GM21423 (cell line): ENCODE data around the gene TEAD1.

Experiments used
- ATAC-seq: cut with Tn5 transposase; IDR thresholded peaks from one replicate; pipeline ENCODE4 v1.9.1; 2021; ENCODE audit warnings: mild to moderate bottlenecking, moderate library complexity; ENCODE audit not compliant: unreplicated experiment

Gene TEAD1

DNA sequence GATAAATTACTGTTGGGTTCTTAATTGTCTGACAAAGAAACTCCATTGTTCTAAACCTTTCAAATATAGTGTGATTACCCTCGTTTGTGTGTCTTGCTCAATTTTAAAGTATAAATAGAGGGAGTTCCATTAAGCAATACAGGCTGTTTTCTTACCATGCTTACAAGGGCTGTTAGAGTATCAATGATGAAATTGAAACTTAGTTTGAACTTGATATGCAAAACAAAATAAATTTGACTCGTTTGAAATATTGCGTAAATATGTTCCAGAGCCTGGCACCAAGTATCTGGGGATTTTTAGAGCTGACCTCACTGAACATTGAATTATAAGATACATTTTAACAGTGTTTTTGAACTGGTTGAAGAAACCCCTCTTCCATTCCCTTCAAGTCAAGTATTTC lies 31.7 kb downstream of the TEAD1 start:
- ATAC-seq: no peak

DNA sequence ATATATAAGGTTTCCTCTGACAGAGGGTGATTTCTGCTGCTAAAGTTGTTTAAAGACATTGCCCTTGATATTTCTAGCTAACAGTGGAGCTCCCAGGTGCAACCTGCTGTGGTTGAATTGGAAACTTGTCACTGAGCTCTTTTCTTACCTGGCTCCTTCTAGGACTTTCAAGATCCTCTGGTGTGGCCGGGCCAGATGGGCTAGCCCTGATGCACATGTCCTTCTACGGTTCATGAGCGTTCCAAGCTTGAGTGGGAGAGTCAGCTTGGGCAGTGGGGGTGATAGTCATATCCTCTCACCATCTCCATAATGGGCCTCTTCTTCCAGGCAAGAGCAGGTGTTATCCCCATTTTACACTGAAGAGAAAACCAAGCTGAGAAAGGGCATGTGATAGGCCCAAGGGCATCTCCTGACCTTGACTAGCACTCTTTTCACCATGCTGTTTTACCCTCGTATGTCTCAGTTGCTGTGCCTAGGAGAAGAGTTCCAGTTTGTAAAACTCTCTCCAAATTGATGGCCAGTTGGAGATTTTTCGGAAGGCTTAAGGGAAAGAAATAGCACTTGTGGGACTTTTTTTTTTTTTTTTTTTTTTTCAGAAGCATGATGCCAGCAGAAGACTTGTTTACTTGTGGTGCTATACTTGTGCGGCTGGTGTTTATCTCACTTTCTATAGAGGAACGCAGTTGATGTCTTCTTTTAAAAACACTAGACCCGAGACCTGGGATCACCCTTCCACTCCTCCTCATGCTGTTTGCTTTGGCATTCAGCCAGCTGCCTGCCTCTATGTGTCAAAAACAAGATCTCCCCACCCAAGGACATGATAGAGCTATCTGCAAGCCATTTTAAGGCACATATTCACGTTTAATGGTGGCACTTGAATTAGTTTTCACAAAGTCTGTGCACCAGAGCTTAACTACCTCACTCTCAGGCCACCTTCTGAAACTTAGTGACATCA lies 32.6 kb downstream of the TEAD1 start:
- no peak for ATAC-seq

DNA sequence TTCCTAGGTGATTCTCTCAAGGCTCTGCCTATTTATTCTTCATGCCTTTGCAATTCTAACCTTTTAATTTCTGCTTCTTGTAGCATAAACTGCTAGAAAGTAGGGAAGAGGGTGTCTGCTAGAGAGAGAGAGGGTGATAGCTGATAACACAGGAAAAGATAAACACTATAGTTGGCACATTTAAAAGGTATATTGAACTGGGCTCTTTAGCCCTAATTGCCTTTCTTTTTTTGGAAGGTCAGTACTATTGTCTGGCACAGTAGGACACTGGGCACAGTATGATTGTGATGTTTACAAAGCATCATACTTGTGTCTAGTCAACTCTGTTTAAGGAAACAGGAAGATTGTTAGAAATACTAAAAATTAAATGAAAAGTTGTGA lies 33.3 kb downstream of the TEAD1 start:
- no peak for ATAC-seq

DNA sequence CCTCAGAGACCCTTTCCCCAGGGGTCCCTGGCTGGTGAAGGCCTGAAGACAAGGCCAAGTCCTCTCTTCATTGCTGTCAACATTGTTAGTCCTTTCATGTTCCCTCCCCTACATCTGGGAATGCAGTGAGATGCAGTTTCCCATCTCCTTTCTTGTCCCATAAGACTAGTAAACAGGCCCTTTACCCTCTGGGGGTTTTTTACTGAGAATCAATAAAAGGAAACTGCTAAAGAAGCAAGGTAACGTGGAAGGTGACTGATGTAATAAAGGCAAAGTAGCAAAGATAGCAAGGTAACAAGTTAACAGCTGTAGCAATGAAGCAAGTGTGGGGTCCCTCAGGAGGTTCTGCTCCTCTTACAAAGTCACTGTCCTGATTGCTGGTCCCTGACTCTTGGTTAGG lies 37.3 kb downstream of the TEAD1 start:
- no peak for ATAC-seq

DNA sequence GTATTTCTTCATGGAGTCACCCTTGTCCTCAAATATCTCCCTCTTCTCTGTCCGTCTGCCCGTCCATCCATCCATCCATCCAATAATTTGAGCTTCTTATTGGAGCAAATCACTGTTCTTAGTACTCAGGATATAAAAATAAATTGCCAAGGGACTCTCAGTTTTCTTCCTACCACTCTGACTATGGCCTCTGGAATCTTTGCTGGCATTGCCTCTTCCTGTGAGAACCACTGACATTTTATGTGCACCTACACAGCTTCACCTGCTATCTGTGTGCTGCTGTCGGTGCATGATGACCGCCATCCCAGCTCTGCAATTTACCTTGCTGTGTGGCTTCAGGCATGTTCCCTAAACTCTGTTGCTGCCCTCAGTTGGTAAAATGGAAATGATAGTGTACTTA lies 37.9 kb downstream of the TEAD1 start:
- no peak for ATAC-seq

DNA sequence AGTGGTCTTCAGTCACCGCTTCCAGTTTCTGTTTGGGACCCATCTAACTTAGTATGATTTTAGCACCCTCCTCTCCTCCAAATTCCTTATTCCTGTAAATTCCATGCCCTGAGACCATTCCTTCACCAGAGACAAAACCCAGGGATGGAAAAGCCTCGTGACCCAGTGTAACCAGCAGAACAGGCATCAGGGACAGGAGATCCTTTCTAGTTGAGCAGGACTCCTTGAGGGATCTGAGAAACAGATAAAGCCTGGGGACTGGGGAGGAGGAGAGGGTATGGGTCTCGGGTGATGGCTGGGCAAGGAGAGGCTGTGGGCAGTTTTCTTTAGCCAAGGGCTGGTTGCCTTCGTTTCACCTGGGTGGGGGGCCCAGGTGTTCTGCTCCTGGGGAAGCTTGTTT lies 40.9 kb downstream of the TEAD1 start:
- ATAC-seq: no peak

DNA sequence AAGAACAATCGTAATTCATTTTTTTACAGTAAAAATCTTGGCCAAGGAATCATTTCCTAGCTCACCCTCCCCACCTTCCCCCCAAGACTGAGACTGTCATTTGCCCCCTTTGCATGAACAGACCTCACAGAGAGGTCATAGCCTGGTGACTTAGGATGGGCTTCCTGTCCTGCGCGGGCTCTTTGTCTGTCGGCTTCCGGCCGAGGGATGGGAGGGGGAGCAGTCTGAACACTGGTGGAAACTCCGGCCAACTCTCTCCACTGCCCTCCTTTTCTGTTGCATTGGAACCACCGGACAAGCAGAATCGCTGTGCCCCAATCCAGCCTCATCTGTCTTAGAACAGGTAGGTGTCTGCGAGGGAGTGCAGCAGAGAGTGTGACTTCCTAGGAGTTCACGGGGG lies 41.7 kb downstream of the TEAD1 start:
- ATAC-seq: no peak

DNA sequence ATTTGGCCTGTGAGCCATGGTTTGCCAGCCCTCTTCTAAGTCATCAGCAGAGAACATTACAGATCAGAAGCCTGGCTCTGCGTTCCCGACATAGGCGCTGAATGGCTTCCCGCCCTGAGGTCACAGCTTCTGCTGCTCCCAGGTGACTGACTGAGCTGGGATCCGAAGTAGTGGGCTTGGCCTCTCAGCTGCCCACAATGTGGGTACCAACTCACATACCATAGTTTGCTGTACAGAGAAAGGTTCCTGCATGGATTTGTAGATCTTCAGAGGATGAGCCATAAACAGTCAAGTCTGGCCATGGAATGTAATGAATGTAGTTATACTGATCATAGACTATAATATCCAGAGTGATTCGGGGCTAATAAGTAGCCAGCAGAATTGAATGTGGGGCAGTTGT lies 42.6 kb downstream of the TEAD1 start:
- no peak for ATAC-seq

DNA sequence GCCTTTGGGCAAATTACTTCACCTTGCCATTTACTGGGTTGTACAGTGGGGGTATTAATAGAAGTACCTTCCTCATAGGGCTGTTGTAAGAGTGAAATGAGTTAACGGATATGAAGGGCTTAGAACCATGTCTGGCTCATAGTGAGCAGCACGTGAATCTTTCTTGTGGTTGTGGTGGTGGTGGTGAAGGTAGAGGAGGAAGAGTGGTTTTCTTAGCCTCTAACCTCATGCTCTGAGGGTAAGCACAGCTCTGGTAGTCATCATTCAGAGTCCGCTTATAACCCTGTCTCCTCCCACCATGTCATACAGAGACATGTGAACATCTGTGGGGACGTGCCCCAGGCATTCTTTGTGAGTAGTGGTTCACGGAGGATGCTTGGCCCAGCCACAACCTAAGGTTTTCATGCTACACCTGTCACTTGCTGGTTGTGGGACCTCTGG lies 43.6 kb downstream of the TEAD1 start:
- ATAC-seq: peak; percentile 95

DNA sequence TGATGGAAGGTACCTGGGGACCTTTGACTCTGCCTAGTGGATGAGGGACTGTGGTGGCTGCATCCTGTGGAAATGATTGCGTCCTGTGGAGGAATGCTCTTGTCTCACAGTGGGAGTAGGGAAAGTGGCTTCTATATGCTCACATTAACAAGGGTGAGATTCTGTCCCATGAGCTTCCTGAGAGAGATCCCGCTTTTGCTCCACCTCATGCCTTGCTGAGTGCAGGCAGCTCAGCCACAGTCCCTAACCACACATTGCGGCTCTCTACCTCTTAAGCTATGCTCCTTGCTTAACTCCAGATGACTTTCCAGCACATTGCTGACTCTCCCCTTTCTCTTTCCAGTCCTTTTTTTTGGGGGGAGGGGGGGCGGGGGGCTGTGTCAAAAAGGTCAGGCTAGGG lies 45.0 kb downstream of the TEAD1 start:
- no peak for ATAC-seq

DNA sequence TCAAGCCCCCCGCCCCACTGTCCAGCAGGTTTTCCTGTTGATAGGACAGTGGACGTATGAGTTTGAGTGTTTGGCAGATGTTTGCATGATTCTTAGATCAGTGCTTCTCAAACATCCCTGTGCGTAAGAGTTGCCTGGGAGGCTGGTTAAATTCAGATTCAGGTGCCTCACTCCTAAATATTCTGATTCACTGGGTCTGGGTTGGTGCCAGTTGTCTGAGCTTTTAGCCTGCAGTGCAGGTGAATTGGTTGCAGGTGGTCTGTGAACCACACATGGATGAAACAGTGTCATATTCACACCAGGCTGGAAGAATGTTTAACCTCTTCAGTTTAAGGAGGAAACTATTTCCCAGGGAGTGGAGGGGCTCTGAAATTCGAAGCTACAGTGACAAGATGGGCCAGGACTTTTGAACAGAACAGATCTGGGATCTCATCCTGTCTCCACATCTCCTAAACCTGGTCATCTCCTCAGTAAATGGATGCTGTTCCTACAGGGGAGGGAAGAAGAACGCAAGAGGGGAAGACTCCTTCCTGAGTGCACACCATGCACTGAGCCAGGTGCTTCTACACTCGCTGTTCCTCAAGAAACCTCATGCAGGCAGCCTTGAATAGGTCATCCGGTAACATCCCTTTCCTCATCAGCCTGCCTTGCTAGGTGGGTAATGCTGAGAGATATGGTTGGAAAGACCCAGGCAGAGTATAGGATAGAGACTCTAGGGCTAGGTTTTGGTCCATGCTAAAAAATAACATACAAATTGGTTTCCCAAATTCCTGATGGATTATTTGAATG lies 47.8 kb downstream of the TEAD1 start:
- ATAC-seq: no peak

DNA sequence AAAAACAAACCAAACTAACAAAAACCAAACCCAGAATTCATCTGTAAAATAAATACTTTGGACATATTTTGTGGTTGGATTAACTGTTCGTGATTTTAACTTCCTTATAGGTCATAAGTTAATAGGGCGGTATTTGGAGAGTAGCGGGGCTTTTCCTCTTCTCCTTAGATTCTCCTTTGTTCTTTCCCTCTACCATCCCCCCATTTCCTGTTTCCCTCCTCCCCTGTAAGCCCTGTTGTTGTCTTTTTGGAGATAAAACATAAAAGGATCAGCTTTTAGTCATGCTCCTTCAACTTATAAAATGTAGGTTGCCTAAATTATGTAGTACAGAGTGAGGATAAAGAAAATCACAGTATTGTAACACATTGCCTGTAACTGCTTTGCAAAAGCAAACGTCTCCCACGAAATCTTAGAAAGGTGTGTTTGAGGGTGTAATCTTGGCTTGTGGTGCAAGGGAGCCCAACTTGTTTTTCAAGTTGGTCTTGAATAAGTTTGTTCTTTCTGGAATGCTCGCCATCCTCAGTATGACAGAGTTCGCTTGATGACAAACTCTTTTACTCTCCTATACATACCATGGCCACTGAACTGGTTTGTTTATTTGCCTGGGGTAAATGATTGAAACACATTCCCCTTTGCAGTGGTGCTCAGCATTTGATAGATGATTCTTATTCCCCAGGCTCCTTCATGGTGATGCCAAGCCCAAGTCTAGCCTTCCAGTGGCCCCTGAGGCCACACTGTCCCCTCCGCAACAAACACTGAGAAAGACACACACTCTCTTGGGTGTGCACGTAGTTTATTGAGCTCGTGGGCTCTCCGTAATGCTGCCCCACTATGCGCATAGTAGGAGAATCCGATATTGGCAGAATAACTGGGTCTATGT lies 49.4 kb downstream of the TEAD1 start:
- ATAC-seq: no peak

DNA sequence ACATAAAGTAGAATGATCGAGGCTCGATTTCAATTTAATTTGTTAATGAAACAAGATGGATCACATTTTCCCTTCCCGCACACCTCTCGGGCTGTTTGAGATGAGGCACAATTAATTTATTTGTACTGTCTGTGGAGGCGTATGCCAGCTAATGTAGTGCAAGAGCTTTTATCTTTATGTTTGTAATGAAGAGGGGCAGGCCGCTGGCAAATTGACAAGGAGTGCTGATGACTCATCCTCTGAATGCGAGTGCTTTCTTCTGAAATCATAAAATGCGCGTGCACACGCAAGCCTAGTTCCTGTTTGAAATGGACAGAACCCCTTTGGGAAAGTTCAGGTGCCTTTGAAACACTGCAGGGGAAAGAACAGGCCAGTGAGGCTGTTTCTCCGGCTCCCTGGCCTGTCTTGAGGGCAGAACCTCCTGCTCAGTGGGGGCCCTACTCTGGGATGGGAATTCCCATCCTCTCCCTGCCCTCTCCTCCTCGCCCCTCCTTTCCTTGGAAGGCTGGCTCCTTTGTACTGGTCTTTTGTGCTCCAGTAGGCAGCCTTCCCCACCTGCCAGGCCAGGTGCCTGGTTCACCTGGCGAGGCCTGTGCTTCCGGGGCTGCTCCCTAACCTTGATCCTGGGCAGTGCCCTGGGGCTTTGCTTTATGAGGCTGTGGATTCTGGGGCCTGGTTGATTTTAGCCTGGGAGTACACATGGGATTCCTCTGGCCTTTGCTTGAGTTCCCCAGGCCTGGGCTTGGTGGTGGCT lies 50.3 kb downstream of the TEAD1 start:
- ATAC-seq: no peak

DNA sequence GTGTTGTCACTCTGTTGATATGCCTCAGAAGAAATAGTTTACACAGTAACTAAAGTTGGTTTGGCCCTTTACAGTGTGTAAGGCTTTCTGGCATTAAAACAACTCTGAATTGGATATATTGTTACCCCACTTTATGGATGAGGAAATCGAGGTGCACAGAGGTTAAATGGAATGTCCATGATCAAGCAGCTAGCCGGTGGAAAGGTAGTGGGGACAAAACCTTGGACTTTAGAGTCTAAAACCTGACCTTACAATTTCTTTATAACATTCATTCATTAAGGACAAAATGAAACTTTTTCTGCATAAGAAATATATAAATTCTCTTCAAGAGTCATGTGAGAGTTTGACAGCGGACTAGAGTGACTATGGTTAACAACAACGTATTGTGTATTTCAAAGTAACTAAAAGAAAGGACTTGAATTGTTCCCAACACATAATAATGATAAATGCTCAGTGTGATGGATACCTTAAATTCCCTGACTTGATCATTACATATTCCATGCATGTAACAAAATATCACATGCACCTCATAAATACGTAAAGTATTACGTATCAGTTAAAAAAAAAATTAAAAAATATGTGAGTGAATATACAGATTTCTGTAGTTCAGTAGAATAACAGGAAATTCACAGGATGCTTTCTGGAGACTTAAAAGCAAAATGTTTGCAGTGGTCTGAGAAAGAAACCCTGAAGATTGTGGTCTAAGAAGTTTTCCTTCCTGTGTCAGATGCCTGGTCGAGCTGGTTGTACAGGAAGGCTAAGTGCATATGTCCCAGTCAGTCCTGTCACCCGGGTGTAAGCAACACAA lies 51.0 kb downstream of the TEAD1 start:
- ATAC-seq: no peak

DNA sequence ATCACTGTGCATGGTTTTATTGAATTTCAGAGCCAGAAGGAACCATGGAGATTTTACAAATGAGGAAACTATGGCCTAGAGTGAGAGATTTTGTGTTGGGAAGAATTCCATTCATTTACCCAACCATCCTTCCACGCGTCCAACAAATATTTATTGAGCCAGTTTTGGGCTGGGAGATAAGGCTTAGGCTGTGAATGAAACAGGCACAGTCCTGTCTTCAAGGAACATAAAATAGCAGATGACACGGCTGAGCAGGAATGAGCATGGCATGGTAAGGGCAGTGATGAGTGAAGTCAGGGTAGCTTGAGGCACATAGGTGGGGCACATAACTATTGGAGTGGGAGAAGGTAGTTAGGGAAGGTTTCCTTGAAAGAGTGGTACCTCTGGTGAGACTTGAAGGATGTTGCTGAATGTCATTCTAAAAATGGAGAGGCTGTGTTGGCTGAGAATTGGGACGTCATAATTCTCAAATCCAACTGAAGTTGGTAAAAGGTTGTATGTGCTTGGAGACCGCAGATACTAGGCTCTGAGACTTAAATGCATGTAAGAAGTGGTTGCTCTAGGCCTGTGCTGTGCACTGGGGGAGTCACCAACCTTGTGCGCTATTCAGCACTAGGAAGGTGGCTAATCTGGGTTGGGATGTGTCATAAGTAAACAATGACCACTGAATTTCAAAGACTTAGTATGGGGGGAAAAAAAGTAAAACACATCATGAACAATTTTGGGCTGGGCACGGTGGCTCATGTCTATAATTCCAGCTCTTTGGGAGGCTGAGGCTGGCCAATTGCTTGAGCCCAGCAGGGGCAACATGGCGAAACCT lies 51.9 kb downstream of the TEAD1 start:
- no peak for ATAC-seq

DNA sequence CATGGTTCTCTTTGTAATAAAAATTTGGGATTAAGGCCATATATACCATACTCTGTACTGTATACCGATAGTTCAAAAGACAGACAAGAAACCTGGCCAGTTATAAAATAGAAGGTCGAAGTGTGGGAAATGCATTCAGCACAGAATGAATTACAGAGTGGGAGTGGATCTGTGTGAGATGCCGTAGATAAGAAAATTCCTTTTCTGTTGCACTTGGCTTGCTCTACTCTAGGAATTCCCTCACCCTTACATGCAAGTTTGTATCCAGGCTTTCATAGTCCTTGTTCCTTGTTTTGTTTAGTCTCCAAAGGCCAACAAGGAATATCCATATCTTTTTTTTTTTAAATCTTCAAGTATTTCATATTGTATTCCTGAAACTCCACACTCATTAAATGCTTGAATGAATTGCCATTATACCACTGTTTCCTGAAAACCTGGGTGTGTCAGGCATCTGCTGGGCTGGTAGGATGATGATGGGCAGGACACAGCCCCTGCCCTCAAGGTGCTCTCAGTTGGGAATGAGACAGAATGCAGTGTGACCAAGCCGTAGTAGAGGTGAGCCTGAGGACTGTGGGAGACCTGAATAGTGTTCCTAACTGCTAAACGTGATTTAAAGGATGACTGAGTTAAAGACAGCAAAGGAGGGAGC lies 53.5 kb downstream of the TEAD1 start:
- no peak for ATAC-seq

DNA sequence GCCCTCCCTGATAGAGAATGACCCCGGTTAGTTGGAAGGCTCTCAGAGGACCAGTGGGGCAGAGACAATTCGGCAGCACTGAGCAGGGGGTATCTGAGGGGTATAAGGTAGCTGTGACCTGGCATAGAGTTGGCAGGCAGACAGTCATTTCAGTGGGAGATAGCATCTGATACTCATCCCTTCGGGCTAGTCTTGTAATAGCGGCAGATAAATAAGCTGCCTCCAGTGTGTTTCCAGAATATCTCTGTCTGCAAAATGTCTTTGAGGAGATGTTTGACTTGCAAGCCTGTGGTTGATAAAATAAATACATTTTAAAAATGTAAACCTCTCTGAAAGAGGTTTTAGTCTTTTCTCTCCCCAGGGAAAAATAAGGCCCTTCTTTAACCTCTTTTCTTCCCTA lies 54.2 kb downstream of the TEAD1 start:
- ATAC-seq: no peak

DNA sequence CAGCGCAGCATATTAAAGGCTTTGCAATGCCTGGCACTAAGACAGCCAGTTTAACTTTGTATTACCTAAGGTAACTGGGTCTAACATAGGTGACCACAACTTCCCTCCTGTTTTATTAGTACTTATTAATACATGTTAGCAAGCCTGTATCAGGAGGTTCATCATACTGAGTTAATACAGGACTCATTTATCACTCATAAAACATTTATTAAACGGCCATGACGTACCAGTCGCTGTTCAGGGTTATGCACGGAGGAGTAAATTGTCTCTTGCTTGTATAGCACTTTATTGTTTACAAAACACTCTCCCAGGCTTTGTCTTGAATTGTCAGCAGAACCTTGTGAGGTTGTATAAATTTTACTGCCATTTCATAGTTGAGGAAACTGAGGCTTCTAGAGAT lies 55.7 kb downstream of the TEAD1 start:
- ATAC-seq: no peak
